IPS-18c (cell line): ENCODE measurements around the gene EFCC1.

Experiments used
- H3K4me3 ChIP-seq: 2 replicates; pipeline ENCODE4 v1.7.0; 2013; ENCODE audit warnings: low read depth, mild to moderate bottlenecking, low read length, moderate library complexity; ENCODE audit not compliant: insufficient read depth
- H3K9me3 ChIP-seq: one replicate; pipeline ENCODE4 v1.6.1; 2013; ENCODE audit warnings: mild to moderate bottlenecking, low read length, moderate library complexity; ENCODE audit not compliant: control insufficient read depth, insufficient read depth

EFCC1 gene

GRCh38 chr3:129005526-129006303 lies 4.6 kb downstream of the EFCC1 start:
- no peak overlapping the region for H3K4me3 ChIP-seq

DNA sequence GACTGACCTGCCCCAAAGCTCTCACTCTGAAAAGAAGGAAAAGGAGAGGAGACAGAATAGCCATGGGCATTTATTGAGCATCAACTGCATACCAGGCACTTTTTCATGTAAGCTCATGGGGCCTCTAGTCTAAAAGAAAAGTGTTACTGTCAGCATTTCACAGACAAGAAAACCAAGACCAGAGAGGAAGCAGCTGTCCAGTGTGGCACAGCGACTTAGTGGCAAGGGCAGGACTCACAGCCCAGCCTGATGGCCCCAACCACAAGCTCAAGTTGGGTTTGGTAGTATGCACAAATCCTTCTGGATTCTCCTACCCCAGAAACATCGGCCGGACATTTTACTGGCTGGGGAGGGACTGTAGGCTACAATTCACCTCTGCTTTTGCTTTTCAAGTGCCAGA lies 5.8 kb downstream of the EFCC1 start:
- Histone ChIP-seq H3K4me3 (no peak overlapping the region), H3K9me3 (peaks cover 5% of the 10 kb centered on the region)

More at GRCh38 chr3:129005526-129006303, 4.6 kb downstream of the EFCC1 start:
- H3K9me3 ChIP-seq, result peaks cover 5% of the 10 kb centered on the region

- no peak overlapping the region for H3K4me3 ChIP-seq
- H3K9me3 ChIP-seq, result peaks cover 5% of the 10 kb centered on the region
Observed at GRCh38 chr3:129007792-129008191, 6.7 kb downstream of the EFCC1 start.

GRCh38 chr3:129009266-129009665 lies 8.2 kb downstream of the EFCC1 start:
- Histone ChIP-seq H3K9me3 (no peaks in the 10 kb centered on the region), H3K4me3 (no peak overlapping the region)

DNA sequence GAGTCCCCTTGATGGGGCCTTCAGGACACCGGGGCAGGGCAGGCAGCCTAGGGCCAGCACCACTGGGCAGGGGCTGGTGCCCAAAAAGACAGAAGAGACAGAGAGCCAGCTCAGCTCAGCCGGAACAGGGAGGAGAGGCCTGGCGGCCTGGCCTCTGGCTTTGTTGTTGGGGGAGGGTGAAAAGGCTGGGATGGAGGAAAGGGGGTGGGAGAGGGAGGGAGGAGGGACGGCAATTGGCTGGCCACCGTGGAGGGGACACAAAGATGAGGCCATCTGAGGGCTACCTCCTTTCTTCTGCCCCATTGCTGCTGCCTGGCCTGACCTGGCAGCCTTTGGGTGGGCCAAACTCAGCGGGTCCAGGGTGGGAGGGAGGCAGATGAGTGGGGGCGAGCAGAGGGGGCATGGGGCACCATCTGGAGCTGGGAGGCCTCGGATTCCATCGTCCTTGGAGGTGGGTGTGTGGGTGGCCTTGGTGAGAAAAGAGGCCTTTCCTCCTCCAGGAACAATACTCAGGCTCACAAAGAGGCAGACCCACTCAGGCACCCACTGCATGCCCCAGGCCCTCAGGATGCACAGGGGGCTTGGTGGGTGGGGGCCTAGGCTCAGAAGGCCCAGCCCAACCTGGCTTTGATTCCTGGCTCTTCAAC lies 9.3 kb downstream of the EFCC1 start:
- Histone ChIP-seq H3K9me3 (no peaks in the 10 kb centered on the region), H3K4me3 (no peak overlapping the region)

DNA sequence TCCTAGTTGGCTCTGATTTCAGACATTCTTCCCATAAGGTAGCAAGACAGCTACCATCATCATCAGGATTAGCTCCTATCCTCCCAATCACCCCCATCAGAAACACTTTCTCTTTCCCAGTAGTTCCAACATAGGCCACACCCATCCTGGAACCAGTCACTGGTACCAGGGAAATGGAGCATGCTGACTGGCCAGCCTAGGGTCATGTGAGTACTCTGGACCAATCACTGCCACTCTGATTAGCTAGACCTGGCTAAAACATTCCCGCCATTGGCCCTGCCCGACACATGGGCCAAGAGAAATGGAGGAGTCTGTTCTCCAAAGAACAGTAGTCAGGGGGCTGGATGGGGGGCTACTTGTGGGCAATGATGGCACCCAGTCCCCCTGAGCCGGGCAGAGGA lies 12.4 kb downstream of the EFCC1 start:
- Histone ChIP-seq H3K9me3 (no peaks in the 10 kb centered on the region), H3K4me3 (no peak overlapping the region)

- Histone ChIP-seq H3K4me3 (no peak overlapping the region), H3K9me3 (no peaks in the 10 kb centered on the region)
Observed at GRCh38 chr3:129014148-129014547, 13.0 kb downstream of the EFCC1 start.

GRCh38 chr3:129014793-129015345 lies 13.8 kb downstream of the EFCC1 start:
- Histone ChIP-seq H3K9me3 (no peaks in the 10 kb centered on the region), H3K4me3 (no peak overlapping the region)

DNA sequence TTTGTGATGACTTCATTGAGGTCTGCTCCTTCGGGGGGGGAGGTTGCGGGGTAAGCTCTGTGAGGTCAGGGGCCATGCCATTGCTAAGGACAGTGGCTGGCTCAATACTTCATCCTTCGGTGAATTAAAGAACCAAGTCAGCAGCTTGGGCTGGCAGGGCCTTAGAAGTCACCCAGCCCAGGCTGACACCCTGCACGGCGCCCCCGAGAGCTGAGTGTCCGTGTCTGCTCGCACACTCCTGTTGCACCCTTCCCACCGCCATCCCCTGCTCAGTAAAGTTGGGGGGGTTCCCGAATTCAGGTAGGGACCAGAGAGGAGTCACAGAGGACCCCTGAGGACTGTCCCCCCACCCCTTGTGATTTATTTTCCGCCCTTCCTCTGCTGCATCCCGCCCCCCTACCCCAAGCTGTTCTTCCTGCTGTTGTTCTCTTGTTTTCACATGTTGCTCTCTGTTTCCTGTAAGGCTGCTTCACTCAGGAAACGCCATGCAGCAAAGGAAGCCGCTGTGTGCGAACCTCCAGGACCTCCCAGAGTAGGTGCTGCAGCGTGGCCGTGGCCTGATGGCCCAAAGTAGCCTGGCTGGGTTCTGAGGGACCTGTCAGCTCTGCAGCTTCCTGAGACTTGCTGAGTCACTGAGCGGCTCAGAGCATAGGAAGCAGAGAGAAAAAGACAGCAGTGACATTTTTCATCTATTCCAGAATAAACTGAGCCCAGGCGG lies 14.4 kb downstream of the EFCC1 start:
- Histone ChIP-seq H3K4me3 (no peak overlapping the region), H3K9me3 (no peaks in the 10 kb centered on the region)

DNA sequence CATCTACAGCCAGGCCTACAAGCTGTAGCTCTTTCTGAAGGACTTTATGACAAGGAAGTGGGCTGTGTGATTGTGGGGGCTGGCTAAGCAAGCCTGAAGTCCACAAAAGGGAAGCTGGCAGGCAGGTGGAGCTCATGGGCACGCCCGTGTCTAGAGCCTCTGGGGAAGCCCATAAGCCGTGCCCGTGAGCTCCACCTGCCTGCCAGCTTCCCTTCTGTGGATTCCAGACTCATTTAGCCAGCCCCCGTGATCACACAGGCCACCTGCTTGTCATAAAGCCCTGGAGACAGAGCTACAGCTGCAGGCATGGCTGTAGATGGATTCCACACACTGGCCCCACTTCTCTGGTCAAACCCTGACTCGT lies 15.2 kb downstream of the EFCC1 start:
- Histone ChIP-seq H3K9me3 (no peaks in the 10 kb centered on the region), H3K4me3 (no peak overlapping the region)

DNA sequence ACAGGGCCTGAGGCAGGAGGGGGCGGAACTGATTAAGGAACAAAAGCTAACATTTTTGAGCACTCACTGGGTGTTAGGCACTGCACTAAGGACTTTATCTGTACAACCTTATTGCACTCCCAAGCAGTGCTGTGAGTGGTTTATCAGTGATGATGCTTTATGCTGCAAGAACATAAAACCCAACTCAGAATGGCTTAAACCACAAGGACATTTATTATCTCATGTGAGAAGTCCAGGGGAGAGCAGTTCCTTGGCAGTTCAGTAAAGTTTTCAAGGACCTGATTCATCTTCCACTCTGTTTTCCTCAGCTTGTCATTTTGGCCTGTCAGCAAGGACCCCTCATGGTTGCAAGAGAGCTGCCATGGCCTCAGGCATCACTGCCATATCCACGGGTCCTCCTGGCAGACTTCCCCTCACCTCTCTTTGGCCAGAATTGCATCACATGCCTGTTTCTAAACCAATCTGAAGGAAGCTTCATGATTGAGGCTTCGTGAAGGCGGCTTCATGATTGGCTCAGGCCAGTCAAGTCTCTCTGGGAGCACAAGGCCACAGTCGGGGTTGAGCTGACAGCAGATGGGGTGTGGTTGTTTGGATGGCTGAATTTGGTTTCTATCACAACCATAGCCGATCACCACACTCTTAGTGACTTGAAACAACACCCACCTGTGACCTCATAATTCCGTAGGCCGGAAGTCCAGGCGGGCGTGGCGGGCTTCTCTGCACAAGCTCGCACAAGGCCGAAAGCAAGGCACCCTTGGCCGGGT lies 15.8 kb downstream of the EFCC1 start:
- Histone ChIP-seq H3K4me3 (no peak overlapping the region), H3K9me3 (no peaks in the 10 kb centered on the region)

- H3K4me3 ChIP-seq, result no peak overlapping the region
- H3K9me3 ChIP-seq, result no peaks in the 10 kb centered on the region
Observed at GRCh38 chr3:129017484-129017899, 16.4 kb downstream of the EFCC1 start.

- Histone ChIP-seq H3K4me3 (no peak overlapping the region), H3K9me3 (no peaks in the 10 kb centered on the region)
Observed at GRCh38 chr3:129018271-129018670, 17.2 kb downstream of the EFCC1 start.

GRCh38 chr3:129018751-129019150 lies 17.6 kb downstream of the EFCC1 start:
- Histone ChIP-seq H3K9me3 (no peaks in the 10 kb centered on the region), H3K4me3 (no peak overlapping the region)

GRCh38 chr3:129019266-129019665 lies 18.2 kb downstream of the EFCC1 start:
- Histone ChIP-seq H3K4me3 (no peak overlapping the region), H3K9me3 (no peaks in the 10 kb centered on the region)

GRCh38 chr3:129020691-129021090 lies 19.6 kb downstream of the EFCC1 start:
- Histone ChIP-seq H3K9me3 (peaks cover 2% of the 10 kb centered on the region), H3K4me3 (no peak overlapping the region)

DNA sequence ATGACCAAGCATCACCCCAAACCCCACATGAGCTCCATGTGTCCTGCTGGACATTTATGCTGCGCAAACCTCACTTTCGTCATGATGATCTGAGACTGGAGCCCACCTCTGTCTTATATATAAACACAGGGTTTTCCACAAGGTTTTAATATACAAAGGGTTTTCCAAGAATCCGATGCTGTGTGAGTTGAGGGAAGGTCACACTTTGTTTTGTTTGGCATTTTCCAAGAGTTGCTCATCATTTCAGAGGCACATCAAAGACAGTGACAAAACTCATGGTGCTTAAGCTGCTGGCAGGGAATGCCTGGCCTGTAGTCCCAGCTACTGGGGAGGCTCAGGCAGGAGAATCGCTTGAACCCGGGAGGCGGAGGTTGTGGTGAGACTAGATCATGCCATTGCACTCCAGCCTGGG lies 20.0 kb downstream of the EFCC1 start:
- H3K9me3 ChIP-seq, result peaks cover 2% of the 10 kb centered on the region
- H3K4me3 ChIP-seq, result no peak overlapping the region
